NCI-H748 (cell line): ENCODE data around the gene KCNQ4.

Experiments
- DNase-seq: peaks from one replicate; lab custom pipeline; 2025; ENCODE audit not compliant: unreplicated experiment; lab: John Stamatoyannopoulos, UW

The KCNQ4 gene

DNA sequence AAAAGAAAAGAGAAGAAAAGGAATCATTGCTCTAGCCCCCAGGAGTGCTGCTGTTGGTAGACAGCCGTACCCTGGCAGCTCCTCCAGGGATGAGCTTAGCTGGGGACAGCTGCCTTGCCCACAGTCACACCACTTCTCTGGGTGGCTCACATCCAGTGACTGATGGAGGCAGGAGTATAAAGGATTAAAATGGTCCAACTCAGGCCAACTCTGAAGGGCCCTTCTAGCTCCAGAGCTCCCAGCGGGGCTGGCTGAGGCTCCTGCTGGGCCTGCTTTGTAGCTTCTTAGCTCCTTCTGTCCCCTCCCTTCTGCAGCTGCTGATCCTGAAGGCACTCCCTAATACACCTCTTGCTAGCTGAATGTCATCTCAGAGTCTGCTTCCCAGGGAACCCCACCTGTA lies 74.2 kb downstream of the KCNQ4 start:
- DNase-seq: no peak

DNA sequence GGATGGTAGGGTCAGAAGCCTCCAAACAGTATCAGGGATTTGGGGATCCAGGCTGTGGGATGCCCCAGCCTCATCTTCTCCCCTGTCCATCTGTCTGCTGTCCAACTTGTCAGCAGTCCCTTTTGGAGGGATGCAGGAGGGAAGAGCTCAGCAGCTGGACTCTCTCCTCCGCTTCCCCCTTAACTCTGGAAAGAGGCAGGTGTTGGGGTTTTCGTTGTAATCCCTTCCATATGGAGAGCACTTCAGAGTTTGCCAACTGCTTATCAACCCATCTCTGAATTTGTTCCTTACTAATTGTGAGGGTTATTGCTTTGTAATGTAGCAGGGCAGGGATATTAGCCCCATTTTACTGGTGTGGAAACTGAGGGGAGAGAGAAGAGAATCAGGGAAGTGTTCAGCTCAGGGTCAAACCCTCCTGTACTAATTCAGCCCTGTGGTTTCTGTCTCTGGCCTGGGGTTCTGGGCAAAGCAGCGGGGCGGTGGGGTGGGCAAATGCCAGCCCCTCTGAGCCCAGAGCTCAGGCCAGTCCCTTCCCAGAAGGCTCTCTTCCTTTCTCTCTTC lies 75.3 kb downstream of the KCNQ4 start:
- DNase-seq: no peak

DNA sequence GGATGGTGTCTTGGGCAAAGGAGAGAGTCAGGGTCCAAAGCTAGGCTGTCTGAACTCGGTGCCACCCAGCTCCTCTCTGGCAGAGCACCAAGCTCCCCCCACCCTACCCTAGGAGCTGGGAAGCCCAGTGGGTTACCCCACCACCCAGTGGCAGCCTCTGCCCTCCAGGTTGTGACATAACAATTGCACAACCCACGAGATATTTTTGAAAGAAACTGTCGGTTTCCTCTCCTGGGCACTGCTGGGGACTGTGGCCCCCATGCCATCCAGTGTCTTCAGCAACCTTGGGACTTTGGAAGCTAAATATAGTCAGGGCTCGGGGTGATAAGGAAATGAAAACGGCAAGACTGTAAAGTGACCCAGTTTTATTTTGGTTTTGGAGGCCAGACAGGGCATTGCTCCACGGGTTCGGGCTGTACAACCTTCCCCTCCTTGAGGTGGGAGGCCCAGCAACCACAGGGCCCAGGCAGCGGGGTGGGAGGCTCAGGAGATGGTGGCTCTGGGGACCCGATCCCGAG lies 77.2 kb downstream of the KCNQ4 start:
- DNase-seq: no peak

DNA sequence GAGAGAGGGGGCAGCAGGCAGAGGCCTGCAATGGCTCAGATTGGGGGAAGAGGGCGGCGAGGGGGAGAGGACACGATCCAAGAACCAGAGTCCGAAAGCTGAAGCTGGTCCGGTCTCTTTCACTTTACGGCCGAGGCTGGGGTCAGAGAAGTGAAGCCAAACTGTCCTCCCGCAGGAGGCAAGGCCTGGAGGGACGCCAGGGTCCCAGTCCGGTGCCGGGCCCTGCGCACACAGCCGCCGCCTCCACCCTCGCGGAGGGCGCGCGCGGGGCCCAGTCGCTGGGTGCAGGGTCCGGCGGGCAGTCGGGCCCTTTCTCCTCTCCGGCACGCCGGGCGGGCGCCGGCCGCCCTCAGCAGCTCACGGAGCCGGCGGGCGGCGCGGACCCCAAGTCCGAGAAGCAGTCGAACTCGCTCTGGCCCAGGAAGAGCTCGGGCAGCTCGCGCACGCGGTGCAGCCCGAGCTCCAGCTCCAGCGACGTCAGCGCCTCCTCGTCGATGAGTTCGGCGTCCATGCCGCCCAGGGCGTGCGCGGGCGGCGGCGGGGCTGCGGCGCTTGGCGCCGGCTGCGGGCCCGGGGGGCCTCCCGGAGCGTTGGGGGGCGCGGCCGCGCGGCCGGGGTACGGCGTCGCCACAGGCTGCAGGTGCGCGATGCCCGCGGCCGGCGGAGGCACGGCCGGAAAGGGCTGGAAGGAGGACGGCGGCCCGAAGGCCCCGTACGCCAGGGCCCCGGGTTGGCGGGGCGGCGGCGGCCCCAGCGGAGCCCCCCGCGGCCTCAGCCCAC lies 77.8 kb downstream of the KCNQ4 start:
- DNase-seq: peak; percentile 97

DNA sequence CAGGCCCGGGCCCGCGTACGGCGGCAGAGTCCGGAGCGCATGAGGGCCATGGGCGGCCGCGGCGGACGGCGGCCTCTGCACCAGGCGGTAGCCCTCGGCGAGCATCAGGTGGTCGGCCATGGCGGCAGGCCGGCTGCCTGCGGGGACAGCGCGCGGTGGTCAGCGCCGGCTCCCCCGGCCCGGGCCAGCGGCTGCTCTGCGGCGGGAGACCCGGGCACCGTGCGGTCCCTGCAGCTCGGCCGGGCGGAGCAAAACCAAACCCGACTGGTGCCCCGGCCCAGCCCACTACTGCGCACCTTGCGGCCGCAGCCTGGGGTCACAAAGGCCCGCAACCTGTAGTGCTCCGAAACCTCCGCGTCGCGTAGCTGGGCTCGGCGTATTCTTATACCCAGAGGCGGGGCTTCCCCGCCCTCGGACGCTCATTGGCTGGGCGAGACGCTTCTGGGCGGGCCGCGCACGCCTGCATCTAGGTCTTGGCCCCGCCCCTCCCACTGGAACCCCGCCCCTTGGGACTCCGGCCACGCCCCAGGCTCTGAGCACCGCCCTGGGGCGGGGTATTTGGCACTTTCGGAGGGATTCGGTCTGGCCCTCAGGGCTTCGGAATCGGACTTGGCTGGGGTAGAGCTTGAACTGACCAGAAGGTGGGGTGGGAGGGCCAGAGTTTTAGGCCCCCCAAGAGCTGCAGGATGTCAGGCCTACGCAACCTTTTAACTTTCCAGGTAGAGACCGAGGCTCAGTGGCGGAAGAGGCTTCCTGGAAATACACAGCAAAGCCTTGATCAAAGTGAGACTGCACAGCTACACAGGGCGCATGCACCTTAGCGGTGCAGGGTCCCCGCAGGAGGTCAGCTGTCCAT lies 78.6 kb downstream of the KCNQ4 start, which contains the start of gene CITED4:
Gene CITED4 (minus strand): TSS at position 356 of the 856 bp plus-strand sequence. CDS start 236 bp downstream, at position 120.
- DNase-seq: peak; percentile 100

- DNase-seq: peak; percentile 69
These were observed 84.6 kb downstream of the KCNQ4 start for GRCh38 chr1:40868051-40868723.

DNA sequence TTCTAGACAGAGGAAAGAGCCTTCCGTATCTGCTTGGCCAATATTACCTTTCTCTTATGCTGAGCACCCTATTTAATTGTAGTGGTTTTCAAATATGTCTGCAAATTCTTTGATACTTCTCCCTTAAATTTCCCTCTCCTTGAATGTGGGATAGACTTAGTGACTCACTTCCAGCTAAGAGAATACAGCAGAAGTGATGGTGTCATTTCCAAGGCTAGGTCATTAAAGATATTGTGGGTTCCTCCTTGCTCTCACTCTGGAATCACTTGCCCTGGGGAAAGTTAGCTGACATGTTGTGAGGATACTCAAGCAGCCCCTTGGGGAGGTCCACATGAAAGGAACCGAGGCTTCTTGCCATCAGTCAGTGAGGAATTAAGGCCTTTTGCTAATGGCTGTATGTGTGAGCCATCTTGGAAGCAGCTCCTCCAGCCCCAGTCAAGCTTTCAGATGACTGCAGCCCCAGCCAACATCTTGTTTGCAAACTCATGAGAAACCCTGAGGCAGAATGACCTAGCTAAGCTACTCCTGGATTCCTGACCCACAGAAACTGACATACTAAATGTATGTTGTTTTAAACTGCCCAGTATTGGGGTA lies 86.6 kb downstream of the KCNQ4 start:
- no peak for DNase-seq

- DNase-seq: no peak
These were observed 88.7 kb downstream of the KCNQ4 start for GRCh38 chr1:40872276-40872675.

GRCh38 chr1:40873863-40874472 lies 90.4 kb downstream of the KCNQ4 start:
- DNase-seq: no peak

- DNase-seq: no peak
These were observed 92.8 kb downstream of the KCNQ4 start for GRCh38 chr1:40876436-40876761.

DNA sequence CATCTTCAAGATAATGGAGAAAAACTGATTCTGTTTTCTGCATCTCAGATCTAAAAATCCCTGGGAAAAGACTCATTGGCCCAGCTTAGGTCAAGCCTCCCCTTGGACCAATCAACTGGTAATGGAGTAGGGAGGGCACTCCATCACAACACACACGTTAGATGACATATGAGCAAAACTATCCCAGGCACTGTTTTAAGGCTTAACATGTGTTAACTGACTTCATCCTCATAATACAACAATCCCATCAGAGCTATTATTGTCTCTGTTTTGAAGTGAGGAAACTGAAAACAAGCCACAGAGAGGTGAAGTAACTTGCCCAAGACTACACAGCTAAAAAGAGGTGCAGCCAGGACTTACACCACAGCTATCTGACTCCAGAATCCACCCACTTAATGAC lies 93.3 kb downstream of the KCNQ4 start:
- no peak for DNase-seq

- DNase-seq: peak; percentile 68
These were observed 94.1 kb downstream of the KCNQ4 start for GRCh38 chr1:40877698-40878097.

- no peak for DNase-seq
These were observed 95.3 kb downstream of the KCNQ4 start for GRCh38 chr1:40878906-40879305.

GRCh38 chr1:40879482-40880175 lies 96.0 kb downstream of the KCNQ4 start:
- DNase-seq: no peak

DNA sequence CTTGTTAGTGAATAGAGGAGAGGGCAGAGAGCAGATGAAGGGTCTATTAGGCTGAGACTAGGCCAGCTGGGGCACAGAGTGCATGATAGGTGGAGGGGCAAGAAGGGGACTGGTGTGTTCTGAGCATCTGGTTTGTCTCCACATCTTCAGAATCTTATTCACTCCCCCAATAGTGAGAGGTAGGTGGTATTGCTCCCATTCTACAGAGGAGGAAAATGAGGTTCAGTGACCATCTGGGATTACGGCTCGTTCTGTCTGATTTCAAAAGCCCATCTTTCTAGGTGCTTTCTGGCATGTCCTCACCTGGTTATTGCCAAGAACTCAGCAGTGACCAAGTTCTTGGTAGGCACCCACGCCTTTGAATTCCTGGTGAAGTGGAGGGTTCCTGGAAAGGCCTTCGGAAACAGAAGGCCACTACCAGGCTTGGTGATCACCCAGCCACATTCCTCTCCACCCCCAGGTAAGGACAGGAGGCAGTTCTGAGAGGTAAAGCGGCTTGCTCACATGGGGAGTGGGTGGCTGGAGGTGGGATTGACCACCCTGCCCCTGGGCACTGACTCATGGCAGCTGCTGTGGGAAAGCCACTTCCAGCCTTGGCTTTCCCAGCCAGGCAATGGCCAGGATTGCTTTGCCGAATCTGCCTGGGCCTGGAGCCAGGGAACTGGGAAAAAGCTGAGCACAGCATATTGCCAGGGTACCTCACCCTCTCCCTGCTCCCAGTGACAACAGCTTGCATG lies 97.4 kb downstream of the KCNQ4 start:
- DNase-seq: no peak

GRCh38 chr1:40884055-40884795 lies 100.6 kb downstream of the KCNQ4 start:
- no peak for DNase-seq

GRCh38 chr1:40886318-40887011 lies 102.9 kb downstream of the KCNQ4 start:
- no peak for DNase-seq

DNA sequence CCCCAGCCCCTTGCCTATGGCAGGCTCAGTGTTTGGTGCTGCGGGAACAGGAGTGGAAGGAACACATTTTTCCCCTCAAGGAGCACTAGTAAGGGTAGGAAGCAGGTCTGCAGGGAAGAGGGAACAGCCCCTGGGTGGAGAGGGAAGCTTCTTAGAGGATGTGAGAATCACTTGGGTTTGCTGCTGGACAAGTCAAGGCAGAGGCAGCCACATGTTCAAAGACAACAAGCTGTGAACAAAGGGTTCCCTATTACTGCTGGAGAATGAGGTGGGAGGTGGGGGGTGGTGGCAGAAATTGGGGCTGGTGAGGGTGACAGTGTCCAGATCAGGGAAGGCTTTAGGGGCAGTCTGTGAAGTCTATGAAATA lies 103.4 kb downstream of the KCNQ4 start:
- DNase-seq: no peak
